Measurements from ENCODE around the gene BAZ1A. TPM values are rescaled to one million over a fixed set of nuclear protein-coding genes. Genes with fewer than 3 reads are reported as not detected.

The BAZ1A gene
- total and polyA plus RNA-seq, 2 experiments from 2014 or later = 24.2 to 26.8 TPM

DNA sequence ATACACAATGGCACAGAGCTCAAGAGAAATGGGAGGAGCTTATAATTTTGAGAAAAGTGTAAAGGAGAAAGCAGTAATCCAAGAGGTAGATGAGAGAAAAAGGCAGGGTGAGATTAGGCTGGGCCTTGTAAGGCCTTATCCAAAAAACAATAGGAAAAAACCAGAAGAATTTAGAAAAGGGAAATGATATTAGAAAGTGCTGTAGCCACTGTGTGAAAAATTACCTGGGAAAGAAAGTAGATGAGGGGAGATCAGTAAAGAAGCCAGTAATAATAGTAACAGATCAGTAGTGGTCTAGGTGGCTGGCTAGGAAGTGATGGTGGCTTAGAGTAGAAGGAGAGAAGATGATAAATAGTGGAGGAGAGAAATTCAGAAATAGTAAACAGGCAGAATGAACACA, 94.5 kb downstream of the BAZ1A start:
- no peaks in the 10 kb centered on the region for H3K4me1 ChIP-seq (ENCODE audit: insufficient read depth)
- no peaks in the 10 kb centered on the region for H3F3A ChIP-seq (replicated peaks; ENCODE audit: low read depth)
- no peak overlapping the region for H3K27ac Mint-ChIP-seq
- no peak overlapping the region for H3K4me3 Mint-ChIP-seq
- no peaks in the 10 kb centered on the region; the same call in 1 of the 2 replicates for H3K36me3 ChIP-seq (ENCODE audit: insufficient read depth)
- H3K9me2 ChIP-seq (ENCODE audit: insufficient read depth) = no peaks in the 10 kb centered on the region
- no peaks in the 10 kb centered on the region for H3K27me3 Mint-ChIP-seq (ENCODE audit: insufficient read depth, low read depth, poor library complexity)
- H3K4me2 ChIP-seq = no peak overlapping the region
- TF ChIP-seq, protein P1, sequence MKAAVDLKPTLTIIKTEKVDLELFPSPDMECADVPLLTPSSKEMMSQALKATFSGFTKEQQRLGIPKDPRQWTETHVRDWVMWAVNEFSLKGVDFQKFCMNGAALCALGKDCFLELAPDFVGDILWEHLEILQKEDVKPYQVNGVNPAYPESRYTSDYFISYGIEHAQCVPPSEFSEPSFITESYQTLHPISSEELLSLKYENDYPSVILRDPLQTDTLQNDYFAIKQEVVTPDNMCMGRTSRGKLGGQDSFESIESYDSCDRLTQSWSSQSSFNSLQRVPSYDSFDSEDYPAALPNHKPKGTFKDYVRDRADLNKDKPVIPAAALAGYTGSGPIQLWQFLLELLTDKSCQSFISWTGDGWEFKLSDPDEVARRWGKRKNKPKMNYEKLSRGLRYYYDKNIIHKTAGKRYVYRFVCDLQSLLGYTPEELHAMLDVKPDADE (IDR thresholded peaks at IDR 0.05) = no peak
- no peak for TF ChIP-seq ZNF331 (CRISPR knock-in tag; IDR thresholded peaks at IDR 0.05; ENCODE audit: low read depth)
- TF ChIP-seq, protein P2, sequence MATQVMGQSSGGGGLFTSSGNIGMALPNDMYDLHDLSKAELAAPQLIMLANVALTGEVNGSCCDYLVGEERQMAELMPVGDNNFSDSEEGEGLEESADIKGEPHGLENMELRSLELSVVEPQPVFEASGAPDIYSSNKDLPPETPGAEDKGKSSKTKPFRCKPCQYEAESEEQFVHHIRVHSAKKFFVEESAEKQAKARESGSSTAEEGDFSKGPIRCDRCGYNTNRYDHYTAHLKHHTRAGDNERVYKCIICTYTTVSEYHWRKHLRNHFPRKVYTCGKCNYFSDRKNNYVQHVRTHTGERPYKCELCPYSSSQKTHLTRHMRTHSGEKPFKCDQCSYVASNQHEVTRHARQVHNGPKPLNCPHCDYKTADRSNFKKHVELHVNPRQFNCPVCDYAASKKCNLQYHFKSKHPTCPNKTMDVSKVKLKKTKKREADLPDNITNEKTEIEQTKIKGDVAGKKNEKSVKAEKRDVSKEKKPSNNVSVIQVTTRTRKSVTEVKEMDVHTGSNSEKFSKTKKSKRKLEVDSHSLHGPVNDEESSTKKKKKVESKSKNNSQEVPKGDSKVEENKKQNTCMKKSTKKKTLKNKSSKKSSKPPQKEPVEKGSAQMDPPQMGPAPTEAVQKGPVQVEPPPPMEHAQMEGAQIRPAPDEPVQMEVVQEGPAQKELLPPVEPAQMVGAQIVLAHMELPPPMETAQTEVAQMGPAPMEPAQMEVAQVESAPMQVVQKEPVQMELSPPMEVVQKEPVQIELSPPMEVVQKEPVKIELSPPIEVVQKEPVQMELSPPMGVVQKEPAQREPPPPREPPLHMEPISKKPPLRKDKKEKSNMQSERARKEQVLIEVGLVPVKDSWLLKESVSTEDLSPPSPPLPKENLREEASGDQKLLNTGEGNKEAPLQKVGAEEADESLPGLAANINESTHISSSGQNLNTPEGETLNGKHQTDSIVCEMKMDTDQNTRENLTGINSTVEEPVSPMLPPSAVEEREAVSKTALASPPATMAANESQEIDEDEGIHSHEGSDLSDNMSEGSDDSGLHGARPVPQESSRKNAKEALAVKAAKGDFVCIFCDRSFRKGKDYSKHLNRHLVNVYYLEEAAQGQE (IDR thresholded peaks at IDR 0.05; ENCODE audit: unreplicated experiment) = no peak
- TF ChIP-seq ZNF114 (CRISPR knock-in tag; IDR thresholded peaks at IDR 0.05) = no peak
- TF ChIP-seq EZH2 (IDR thresholded peaks at IDR 0.05; ENCODE audit: low read depth, unreplicated experiment) = no peak
- TF ChIP-seq CREB1 (CRISPR knock-in tag; IDR thresholded peaks at IDR 0.05; ENCODE audit: low read depth) = no peak
- TF ChIP-seq, protein P3, sequence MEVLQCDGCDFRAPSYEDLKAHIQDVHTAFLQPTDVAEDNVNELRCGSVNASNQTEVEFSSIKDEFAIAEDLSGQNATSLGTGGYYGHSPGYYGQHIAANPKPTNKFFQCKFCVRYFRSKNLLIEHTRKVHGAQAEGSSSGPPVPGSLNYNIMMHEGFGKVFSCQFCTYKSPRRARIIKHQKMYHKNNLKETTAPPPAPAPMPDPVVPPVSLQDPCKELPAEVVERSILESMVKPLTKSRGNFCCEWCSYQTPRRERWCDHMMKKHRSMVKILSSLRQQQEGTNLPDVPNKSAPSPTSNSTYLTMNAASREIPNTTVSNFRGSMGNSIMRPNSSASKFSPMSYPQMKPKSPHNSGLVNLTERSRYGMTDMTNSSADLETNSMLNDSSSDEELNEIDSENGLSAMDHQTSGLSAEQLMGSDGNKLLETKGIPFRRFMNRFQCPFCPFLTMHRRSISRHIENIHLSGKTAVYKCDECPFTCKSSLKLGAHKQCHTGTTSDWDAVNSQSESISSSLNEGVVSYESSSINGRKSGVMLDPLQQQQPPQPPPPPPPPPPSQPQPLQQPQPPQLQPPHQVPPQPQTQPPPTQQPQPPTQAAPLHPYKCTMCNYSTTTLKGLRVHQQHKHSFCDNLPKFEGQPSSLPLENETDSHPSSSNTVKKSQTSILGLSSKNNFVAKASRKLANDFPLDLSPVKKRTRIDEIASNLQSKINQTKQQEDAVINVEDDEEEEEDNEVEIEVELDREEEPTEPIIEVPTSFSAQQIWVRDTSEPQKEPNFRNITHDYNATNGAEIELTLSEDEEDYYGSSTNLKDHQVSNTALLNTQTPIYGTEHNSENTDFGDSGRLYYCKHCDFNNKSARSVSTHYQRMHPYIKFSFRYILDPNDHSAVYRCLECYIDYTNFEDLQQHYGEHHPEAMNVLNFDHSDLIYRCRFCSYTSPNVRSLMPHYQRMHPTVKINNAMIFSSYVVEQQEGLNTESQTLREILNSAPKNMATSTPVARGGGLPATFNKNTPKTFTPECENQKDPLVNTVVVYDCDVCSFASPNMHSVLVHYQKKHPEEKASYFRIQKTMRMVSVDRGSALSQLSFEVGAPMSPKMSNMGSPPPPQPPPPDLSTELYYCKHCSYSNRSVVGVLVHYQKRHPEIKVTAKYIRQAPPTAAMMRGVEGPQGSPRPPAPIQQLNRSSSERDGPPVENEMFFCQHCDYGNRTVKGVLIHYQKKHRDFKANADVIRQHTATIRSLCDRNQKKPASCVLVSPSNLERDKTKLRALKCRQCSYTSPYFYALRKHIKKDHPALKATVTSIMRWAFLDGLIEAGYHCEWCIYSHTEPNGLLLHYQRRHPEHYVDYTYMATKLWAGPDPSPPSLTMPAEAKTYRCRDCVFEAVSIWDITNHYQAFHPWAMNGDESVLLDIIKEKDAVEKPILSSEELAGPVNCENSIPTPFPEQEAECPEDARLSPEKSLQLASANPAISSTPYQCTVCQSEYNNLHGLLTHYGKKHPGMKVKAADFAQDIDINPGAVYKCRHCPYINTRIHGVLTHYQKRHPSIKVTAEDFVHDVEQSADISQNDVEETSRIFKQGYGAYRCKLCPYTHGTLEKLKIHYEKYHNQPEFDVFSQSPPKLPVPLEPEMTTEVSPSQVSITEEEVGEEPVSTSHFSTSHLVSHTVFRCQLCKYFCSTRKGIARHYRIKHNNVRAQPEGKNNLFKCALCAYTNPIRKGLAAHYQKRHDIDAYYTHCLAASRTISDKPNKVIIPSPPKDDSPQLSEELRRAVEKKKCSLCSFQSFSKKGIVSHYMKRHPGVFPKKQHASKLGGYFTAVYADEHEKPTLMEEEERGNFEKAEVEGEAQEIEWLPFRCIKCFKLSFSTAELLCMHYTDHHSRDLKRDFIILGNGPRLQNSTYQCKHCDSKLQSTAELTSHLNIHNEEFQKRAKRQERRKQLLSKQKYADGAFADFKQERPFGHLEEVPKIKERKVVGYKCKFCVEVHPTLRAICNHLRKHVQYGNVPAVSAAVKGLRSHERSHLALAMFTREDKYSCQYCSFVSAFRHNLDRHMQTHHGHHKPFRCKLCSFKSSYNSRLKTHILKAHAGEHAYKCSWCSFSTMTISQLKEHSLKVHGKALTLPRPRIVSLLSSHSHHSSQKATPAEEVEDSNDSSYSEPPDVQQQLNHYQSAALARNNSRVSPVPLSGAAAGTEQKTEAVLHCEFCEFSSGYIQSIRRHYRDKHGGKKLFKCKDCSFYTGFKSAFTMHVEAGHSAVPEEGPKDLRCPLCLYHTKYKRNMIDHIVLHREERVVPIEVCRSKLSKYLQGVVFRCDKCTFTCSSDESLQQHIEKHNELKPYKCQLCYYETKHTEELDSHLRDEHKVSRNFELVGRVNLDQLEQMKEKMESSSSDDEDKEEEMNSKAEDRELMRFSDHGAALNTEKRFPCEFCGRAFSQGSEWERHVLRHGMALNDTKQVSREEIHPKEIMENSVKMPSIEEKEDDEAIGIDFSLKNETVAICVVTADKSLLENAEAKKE (CRISPR knock-in tag; IDR thresholded peaks at IDR 0.05) = no peak
- TF ChIP-seq EZH2phosphoT487 (IDR thresholded peaks at IDR 0.05; ENCODE audit: unreplicated experiment) = no peak
- no peak for TF ChIP-seq STAT1 (IDR thresholded peaks at IDR 0.05; ENCODE audit: unreplicated experiment)
- TF ChIP-seq POLR2AphosphoS5 (IDR thresholded peaks at IDR 0.05; ENCODE audit: low read depth) = no peak
- TF ChIP-seq JUNB (IDR thresholded peaks at IDR 0.05; ENCODE audit: unreplicated experiment) = no peak
- TF ChIP-seq, protein P4, sequence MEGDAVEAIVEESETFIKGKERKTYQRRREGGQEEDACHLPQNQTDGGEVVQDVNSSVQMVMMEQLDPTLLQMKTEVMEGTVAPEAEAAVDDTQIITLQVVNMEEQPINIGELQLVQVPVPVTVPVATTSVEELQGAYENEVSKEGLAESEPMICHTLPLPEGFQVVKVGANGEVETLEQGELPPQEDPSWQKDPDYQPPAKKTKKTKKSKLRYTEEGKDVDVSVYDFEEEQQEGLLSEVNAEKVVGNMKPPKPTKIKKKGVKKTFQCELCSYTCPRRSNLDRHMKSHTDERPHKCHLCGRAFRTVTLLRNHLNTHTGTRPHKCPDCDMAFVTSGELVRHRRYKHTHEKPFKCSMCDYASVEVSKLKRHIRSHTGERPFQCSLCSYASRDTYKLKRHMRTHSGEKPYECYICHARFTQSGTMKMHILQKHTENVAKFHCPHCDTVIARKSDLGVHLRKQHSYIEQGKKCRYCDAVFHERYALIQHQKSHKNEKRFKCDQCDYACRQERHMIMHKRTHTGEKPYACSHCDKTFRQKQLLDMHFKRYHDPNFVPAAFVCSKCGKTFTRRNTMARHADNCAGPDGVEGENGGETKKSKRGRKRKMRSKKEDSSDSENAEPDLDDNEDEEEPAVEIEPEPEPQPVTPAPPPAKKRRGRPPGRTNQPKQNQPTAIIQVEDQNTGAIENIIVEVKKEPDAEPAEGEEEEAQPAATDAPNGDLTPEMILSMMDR (conservative IDR thresholded peaks at IDR 0.05; ENCODE audit: low read depth in 2 of 2) = no peak
- no peak for TF ChIP-seq NANOG (IDR thresholded peaks at IDR 0.05; ENCODE audit: borderline replicate concordance)
- DNase-seq (ENCODE audit: low spot score) = no peak
- H3K4me3 ChIP-seq = no peak overlapping the region
- peaks cover 38% of the 10 kb centered on the region; the same call in 2 of the 3 replicates for H3K36me3 Mint-ChIP-seq (ENCODE audit: low read depth)
- no peaks in the 10 kb centered on the region for H3K9me3 Mint-ChIP-seq
- no peaks in the 10 kb centered on the region; the same call in 1 of the 2 replicates for H4K20me1 ChIP-seq (replicated peaks; ENCODE audit: insufficient read depth)
- H3K4me1 Mint-ChIP-seq = no peaks in the 10 kb centered on the region
- no peak overlapping the region for H3K27ac ChIP-seq (ENCODE audit: low read depth)
- no peaks in the 10 kb centered on the region for H3K79me2 ChIP-seq (replicated peaks; ENCODE audit: insufficient read depth)
- no peaks in the 10 kb centered on the region for H3K27me3 ChIP-seq (ENCODE audit: insufficient read depth)
- no peak overlapping the region for H2AFZ ChIP-seq
- ATAC-seq = no peak
